Fibroblast of skin of right biceps (primary cell): ENCODE measurements around the gene RAB11FIP3.
"Not testable (repeated sequence)": the region's sequence is repeated elsewhere in the genome, so short reads cannot be mapped to it uniquely, and the experiment has no call there.

ENCODE experiments used
- DNase-seq: peaks from one replicate; pipeline ENCODE4 v3.0.0-alpha.2; 2013

RAB11FIP3 gene

GRCh38 chr16:396199-396598 lies 29.2 kb upstream of the RAB11FIP3 start:
- DNase-seq = no peak

DNA sequence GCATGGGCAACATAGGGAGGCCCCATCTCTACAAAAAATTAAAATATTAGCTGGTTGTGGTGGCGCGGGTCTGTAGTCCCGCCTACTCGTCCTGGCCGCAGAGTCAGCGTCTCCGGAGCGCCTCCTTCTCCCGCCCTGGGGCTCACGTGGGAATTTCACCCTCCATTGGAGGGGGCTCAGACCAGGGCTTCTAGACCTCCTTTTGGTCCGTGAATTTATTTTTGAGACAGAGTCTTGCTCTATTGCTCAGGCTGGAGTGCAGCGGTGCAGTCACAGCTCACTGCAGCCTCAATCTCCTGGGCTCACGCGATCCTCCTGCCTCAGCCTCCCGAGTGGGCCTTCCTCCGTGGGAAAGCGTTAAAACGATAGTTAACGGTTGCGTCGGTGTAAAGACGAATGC lies 28.8 kb upstream of the RAB11FIP3 start:
- DNase-seq = peak; percentile 66

DNA sequence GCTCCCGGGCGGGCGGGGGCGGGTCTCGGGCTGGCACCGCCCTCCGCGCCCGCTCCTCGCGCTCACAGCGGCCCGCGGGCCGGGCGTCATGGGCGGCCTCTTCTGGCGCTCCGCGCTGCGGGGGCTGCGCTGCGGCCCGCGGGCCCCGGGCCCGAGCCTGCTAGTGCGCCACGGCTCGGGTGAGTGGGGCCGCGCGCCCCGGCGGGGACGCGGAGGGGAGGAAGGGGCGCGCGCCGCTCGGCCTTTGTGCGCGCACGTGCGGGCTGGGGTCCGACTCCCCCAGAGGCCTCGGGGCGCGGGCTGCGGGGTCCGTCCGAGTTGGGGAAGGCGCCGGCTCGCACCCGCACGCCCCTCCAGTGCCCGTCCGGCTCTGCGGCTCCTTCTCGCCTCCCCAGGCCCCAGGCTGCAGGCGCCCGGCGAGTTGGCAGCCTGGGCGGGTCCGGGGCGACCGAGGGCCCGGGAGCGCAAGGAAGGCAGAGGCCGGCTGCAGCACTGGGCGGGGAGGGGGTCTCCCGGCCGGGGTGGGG lies 28.3 kb upstream of the RAB11FIP3 start, which contains the start of gene NME4:
Gene NME4 (plus strand): TSS at position 65 of the 527 bp plus-strand sequence. CDS start 24 bp downstream, at position 89.
- peak; percentile 43 for DNase-seq

DNA sequence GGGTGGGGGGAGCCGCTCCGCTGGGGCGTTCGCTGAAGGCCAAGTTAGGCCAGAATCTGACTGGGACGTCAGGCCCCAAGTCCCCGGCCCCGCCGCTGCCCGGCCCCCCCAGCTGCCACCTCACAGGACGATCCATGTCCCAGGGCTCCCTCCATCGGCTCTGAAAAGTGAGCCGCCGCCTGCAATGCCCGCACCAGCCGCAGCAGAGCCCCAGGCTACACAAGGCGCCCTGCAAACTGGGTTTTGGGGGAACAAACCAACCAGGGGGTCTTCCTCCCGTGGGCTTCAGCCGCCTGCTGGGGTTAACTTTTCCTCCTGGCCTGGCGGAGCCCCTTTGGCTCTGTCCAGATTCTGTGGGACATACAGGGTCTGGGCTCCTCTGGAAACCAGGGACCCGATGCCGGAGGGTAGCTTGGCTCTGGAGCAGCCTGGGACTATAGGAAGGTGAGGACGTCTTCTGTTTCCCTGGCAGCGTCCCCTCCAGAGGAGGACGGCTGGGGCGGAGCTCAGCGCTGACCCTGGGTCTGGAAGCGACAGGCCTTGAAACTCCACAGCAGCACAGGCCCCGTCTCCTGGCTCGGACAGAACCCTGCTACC lies 27.6 kb upstream of the RAB11FIP3 start:
- peak; percentile 82 for DNase-seq

DNA sequence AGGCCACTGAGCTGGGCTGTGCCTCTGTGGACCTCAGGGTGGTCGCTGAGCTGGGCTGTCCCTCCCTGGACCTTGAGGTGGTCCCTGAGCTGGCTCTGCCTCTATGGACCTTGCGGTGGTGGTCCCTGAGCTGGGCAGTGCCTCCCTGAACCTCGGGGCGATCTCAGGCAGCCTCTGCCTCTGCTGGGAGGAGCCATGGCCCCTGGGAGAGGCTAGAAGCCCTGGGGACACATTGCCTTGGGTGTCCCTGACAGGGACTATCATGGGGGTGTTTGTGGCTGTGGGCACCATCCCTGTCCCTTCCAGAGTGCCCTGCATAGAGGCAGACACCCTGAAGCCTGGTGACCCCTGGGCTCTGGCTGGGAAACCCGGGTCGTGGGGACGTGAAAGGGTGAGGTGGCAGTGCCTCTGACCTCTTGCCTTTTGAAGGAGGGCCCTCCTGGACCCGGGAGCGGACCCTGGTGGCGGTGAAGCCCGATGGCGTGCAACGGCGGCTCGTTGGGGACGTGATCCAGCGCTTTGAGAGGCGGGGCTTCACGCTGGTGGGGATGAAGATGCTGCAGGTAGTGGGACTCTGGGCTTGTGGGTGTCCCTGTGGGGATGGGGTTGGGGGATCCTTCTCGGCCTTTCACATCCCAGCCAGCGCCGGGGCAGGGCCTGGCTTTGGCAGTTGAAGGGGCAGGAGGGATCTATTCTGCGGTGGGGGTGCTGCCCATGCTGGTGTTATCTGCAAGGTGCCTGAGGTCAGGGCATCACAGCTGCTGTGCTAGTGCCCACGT lies 26.7 kb upstream of the RAB11FIP3 start:
- DNase-seq = no peak

GRCh38 chr16:399340-400019 lies 26.0 kb upstream of the RAB11FIP3 start:
- no peak for DNase-seq

DNA sequence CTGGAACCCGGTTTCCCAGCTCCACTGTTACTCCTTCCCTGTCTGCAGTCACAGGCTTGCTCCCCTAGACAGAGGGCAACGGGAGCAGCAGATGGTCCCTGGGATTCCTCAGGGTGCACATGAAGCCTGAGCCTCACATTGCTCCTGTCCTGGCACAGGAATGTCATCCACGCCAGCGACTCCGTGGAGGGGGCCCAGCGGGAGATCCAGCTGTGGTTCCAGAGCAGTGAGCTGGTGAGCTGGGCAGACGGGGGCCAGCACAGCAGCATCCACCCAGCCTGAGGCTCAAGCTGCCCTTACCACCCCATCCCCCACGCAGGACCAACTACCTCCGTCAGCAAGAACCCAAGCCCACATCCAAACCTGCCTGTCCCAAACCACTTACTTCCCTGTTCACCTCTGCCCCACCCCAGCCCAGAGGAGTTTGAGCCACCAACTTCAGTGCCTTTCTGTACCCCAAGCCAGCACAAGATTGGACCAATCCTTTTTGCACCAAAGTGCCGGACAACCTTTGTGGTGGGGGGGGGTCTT lies 25.3 kb upstream of the RAB11FIP3 start:
- no peak for DNase-seq

- DNase-seq = peak; percentile 90
Observed at GRCh38 chr16:401468-402348, 23.7 kb upstream of the RAB11FIP3 start, which contains the start of gene DECR2. Gene DECR2, plus strand, starts transcription at chr16:401885. Its CDS starts 79 bp downstream, at chr16:401964.

- DNase-seq = no peak
Observed at GRCh38 chr16:404971-405486, 20.4 kb upstream of the RAB11FIP3 start.

GRCh38 chr16:405548-406506 lies 19.6 kb upstream of the RAB11FIP3 start:
- no peak for DNase-seq

DNA sequence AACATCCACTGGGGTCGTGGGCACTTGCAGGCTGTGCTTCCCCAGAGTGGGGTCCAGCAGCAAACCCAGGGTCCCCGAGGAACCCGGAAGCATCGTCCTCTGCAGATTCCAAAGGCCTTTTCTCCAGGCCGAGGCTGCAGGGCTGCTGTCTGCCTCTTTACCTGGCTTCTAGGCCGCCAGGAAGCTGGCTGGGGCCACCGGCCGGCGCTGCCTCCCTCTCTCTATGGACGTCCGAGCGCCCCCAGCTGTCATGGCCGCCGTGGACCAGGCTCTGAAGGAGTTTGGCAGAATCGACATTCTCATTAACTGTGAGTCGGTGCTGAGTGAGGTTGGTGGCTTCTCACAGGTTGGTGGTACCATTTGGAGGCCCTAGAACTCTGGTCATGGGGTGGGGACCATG lies 18.2 kb upstream of the RAB11FIP3 start:
- DNase-seq = no peak

DNA sequence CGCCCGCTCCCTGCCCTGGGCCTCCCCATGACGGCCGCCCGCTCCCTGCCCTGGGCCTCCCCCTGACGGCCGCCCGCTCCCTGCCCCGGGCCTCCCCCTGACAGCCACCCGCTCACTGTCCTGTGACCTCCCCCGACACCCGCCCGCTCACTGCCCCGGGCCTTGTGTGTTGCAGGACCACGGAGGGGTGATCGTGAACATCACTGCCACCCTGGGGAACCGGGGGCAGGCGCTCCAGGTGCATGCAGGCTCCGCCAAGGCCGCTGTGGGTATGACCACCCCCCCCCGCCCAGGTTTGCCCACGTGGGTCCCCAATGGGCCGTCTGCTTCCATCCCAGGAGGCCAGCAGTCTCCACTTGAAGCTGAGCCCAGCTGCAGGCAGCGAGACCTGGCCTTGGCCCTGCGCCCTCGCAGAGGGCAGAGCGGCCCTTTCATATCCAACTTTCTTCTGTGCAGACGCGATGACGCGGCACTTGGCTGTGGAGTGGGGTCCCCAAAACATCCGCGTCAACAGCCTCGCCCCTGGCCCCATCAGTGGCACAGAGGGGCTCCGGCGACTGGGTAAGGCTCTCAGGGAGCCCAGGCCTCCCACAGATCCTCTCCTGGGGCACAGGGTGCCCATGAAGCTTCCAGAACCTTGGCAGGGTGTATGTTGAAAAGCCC lies 14.8 kb upstream of the RAB11FIP3 start:
- DNase-seq = no peak

GRCh38 chr16:411576-412265 lies 13.7 kb upstream of the RAB11FIP3 start:
- no peak for DNase-seq

DNA sequence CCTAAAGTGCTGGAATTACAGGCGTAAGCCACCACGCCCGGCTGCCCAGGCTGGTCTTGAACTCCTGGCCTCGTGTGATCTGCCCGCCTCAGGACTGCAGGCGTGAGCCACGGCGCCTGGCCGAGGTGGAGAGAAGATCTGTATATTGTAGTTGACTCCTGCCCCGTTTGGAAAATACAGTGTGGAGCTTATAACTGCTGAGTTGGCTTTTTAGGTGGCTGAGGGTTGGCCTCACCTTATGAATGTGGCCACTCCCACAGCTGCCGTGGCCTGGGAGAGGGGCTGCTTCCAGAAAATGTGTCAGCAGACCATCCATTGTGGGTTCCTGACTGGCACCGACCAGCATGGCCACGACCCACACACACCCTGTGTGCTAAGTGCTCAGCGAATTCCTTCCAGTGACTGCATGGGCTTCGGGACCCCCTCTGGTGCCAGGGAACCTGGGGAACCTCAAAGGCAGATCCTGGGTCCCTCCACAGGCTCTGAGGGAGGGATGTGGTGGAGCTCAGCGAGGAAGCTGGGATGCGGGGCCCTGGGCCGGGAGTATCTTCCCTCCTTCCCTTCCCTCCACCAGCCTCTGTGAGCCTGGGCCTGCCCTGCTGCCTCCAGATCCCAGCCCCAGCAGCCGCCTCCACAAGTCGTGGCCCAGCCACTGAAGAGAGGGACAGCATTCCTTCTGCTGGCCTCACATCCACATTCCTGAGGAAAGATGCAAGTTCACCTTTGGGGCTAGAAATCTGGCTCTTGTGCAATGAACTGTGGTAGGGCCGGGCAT lies 10.9 kb upstream of the RAB11FIP3 start:
- peak; percentile 23 for DNase-seq

GRCh38 chr16:415170-415498 lies 10.3 kb upstream of the RAB11FIP3 start:
- DNase-seq = not testable (repeated sequence)

GRCh38 chr16:422179-422578 lies 3.3 kb upstream of the RAB11FIP3 start:
- not testable (repeated sequence) for DNase-seq

DNA sequence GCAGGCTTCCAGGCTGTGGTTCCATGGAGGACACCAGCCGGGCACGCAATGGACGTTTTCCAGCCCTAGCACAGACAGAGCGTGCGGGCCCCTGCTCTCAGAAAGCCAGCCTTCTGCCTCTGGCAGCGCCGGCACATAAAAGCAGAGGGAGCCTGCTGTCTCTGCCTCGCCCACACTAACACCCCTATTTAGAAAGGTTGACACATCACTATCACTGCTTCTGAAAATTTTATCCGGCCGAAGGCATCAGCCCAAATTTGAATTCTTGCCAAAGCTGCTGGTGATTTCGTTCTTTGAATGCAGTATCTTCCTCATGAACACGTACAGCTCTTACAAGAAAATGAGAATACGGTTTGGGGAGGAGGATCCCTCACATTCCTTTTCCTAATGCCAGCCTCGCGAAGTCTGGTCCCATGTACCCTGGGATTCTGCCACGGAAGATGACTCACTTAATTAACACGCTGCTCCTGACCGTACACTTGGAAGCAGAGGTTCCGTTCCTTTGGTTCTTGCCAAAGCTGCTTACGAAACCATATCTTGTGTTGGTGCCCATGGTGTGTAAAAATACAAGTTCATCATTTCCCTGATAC lies 1.3 kb upstream of the RAB11FIP3 start:
- peak; percentile 94 for DNase-seq

DNA sequence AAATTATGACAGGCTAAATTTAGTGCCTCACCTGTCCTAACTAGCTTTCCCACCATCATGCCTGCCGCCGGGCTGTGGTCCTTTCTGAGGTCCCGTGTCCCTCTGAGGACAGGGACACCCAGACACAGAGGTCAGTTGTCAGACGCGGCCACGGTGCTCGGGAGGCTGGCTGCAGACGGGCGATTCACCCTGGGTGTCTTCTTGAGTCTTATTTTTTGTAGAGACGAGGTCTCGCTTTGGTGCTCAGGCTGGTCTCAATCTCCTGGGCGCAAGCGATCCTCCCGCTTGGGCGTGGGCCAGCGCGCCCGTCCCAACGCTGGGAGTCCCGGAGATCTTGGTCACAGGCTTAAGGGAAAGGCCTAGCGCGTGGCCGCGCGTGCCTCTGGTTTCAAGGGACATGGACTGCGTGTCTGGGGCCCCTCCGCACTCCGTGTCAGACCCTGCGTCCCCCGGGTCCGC lies 797 bp upstream of the RAB11FIP3 start:
- peak; percentile 17 for DNase-seq
